SH-SY5Y (cell line): ENCODE results near the gene ALPP.

Experiments used
- GATA2 ChIP-seq: IDR thresholded peaks from 2 replicates; pipeline ENCODE4 v1.6.1; 2011; ENCODE audit warnings: mild to moderate bottlenecking, low read depth, low read length
- GATA3 ChIP-seq: IDR thresholded peaks from 2 replicates; pipeline ENCODE4 v1.6.1; 2011; ENCODE audit warnings: low read depth, mild to moderate bottlenecking, low read length, moderate library complexity

The ALPP gene

DNA sequence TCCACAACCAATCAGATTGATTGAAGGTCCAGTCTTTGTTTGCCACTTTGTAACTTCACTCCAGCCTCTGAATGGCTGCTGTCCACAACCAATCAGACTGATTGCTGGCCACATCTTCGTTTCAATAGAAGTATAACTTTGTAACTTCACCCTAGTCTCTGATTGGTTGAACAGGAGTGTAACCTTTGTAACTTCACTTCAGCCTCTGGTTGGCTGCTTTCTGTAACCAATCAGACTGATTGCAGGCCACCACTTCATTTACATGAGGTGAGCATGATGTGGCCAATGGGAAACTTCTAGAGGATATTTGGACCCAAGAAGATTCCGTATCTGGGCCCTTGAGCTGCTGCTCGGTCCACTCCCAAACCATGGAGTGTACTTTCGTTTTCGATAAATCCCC lies 16.9 kb upstream of the ALPP start:
- TF ChIP-seq GATA2, result no peak
- TF ChIP-seq GATA3, result no peak

- TF ChIP-seq GATA2 (no peak), GATA3 (no peak)
These were observed 16.2 kb upstream of the ALPP start for GRCh38 chr2:232362174-232362900.

DNA sequence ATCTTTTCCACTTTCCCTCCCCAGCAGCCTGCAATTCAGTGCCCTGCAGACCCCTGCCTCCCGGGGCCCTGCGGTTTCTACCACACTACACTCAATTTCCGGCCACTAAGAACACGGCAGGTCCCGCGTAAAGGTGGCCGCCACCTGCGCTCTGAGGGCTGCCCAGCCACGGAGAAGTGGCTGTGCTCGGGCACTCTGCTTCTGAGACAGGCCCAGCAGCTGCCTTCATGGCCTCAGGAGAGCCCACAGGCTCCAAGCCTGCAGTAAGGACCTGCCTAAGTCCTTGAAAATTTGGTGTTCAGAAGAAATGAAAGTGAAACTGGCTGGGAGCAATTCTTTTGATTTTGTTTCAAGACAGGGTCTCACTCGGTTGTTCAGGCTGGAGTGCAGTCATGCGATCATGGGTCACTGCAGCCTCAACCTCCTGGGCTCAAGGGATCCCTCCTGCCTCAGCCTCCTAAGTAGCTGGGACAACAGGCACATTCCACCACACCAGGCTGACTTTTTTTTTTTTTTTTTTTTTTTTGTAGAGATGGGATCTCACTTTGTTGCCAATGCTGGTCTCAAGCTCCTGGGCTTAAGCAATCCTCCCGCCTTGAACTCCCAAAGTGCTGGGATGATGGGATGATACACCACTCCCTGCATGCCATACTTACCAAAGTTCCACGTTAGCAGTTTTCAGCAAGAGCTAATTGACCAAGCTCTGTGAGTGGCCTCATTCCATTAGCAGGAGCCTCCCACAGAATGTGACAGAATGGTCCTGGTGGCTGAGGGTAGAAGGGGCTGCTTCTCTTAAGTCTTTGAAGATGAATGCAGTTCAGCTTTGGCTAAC lies 14.6 kb upstream of the ALPP start:
- TF ChIP-seq GATA3 (no peak), GATA2 (no peak)

DNA sequence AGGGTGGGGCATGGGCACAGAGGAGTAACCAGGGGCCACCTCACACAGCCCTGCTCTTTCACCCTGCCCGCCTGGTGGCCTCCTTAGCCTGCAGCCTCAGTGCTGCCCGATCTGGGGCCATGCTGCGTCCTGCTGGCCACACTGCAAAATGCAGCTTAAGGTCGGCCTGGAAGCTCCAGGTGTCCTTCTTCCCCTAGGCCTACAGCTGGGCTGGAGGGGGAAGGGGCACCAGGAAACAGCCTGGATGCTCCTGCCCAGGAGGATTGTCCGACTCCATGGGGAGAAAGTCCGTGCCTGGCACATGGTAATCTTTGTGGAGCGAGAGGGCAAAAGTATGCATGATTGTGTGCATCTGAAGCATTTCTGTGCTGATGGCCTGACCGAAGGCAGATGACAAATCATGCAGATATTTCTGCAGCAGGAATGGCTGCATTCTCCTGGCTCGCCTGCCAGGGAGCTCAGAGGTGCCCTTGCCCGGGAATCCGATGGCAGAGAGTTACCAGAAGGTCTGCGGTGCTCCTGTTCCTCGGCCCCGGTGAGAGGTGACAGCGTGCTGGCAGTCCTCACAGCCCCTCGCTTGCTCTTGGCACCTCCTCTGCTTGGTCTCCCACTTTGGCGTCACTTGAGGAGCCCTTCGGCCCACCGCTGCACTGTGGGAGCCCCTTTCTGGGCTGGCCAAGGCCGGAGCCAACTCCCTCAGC lies 12.8 kb upstream of the ALPP start:
- TF ChIP-seq GATA2, result no peak
- TF ChIP-seq GATA3, result no peak

DNA sequence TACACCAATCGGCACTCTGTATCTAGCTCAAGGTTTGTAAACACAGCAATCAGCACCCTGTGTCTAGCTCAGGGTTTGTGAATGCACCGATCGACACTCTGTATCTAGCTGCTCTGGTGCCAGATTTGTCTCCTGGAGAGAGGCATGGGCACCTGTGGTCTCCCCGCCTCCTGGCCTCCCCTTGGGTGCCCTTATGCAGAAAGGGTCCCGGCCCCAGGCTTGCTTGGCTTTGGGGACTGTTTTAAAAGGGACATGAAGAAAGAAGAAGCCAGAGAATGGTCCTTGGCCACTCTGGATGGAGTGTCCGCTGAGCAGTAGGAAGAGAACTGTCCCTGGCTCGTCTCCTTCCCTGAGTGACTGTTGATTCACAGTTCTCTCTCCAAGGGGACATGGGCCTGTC lies 11.5 kb upstream of the ALPP start:
- TF ChIP-seq GATA3, result no peak
- no peak for TF ChIP-seq GATA2

DNA sequence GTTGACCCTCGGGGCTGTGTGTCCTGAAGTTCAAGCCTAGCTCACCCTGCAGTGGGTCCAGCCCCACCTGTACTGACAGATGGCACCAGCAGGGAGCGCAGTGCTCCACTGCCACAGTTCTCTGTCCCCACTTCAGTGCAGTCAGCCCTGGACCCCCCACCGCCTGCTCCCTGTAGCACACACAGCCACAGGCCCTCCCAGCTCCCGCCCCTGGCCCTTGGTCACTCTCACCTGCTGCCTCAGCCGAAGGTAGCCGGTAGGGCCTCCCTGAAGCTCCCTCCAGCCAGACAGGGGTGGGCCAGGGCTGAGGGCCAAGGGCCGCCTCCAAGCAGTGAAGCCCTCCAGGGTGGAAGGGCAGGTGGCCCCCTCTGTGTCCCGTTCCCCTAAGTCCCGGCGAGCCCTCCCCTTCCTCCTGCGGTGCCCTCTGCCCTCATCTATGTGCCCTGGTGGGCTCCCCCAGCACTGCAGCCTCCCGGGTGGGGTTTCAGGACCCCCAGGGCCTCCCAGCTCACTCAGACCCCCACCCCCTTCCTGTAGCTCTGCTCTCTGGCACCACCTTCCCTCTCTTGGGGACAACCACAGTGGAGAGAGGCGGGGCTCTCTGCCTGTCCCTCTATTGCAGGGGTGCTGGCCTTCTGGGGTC lies 10.8 kb upstream of the ALPP start:
- no peak for TF ChIP-seq GATA3
- no peak for TF ChIP-seq GATA2

DNA sequence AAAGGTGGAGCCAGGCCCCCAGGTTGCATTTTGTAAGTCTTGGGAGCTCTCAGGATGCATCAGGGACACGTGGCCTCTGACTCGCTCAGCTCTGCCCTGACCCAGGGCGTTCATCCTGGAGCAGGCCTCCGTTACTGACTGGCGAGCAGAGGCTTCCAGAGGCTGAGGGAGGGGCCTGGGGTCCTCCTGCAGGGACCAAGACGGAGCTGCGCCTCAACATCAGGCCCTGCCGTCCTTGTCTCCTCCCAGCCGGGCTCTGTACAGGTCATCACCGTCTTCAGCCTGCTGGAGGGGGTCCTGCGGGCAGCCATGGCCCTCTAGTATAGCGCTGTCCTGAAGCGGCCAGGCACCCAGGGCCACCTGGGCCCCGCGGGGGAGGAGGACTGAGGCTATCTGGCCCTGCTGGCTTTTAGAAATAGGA lies 10.2 kb upstream of the ALPP start:
- TF ChIP-seq GATA3 (no peak), GATA2 (no peak)

GRCh38 chr2:232369126-232369951 lies 9.2 kb upstream of the ALPP start:
- no peak for TF ChIP-seq GATA2
- TF ChIP-seq GATA3, result no peak

DNA sequence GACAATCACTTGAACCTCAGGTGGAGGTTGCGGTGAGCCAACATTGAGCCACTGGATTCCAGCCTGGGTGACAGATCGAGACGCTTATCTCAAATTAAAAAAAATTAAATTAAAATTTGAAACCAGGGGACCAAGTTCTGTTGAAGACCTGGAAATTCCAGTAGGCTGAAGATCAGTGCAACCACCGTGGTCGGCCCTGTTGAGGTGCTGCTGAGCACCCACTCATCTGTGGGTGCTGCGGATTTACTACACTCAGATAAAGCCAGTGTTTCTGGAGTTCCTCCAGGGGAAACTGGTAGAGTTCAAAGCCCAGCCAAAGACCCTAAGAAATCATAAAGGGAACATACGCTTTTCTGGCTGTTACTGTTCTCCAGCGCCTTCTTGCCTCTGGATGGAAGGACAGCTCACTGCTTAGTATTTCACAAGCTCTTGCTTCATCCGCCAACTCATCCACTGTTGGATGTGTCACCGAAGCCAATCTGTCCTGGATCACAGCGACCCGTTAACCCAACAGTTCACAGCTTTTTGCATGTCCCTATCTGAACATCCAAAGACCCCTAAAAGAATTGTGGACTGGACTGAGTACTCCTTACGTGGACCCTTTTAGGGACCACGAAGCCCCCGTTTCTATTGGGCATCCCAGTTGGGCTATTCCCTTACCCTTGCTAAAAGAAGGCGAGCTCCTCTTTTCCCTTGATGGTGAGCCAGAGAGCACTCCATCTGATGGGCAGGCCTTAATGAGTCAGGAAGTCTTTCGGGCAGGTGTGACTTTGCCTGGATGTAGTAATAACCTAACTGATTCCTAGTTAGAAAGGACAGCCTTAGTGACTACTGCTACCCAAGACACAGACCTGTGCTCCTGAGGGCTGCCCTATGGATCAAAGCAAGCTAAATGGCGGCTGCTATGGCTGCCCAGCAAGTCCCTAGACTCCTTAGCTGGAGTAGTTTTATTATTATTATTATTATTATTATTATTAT lies 6.0 kb upstream of the ALPP start:
- TF ChIP-seq GATA3 (no peak), GATA2 (no peak)

DNA sequence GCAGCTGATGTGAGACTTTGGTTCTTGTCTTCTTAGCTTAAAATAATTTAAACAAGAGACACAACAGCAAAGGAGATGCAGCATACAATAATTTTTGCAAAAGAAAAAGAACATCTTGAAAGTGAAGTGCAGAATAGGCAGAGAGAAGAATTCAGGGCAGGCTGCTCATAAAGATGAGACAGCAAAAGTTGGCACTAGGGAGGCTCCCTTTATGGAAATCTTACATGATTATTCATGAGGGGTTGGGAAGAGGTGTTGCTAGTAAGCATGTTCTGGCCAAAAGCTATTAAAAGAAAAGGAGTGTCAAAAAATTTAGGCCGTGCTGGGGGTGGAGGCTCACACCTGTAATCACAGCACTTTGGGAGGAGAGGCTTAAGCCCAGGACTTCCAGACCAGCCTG lies 4.2 kb upstream of the ALPP start:
- no peak for TF ChIP-seq GATA3
- TF ChIP-seq GATA2, result no peak

- TF ChIP-seq GATA2, result no peak
- TF ChIP-seq GATA3, result no peak
These were observed 3.4 kb upstream of the ALPP start for GRCh38 chr2:232375164-232375563.

GRCh38 chr2:232376260-232376659 lies 2.3 kb upstream of the ALPP start:
- no peak for TF ChIP-seq GATA3
- no peak for TF ChIP-seq GATA2
